Right atrium auricular region (tissue), 2 donors: ENCODE results near the gene ANKRD18B. TPM values are rescaled to one million over a fixed set of nuclear protein-coding genes. Genes with fewer than 3 reads are reported as not detected.
"Not testable (repeated sequence)": the region's sequence is repeated elsewhere in the genome, so short reads cannot be mapped to it uniquely, and the experiment has no call there.

ENCODE experiments used
- DNase-seq: peaks from one replicate; pipeline ENCODE4 v3.0.0-alpha.2; 2019; ENCODE audit warnings: low spot score
- H3K27ac ChIP-seq, 2 donors: fragments of 200-600 bp; sonication (generic); 1 replicate in 1 of 2; 2 replicates in 1 of 2; pipeline ENCODE4 v1.5.1; 2016 to 2019
- H3K27me3 ChIP-seq, 2 donors: fragments of 200-600 bp; sonication (generic); one replicate each; pipeline versions ENCODE4 v1.5.1 to v1.6.0; 2017 to 2019
- H3K36me3 ChIP-seq: fragments of 200-600 bp; sonication (generic); one replicate; pipeline ENCODE4 v1.5.1; 2016
- H3K4me1 ChIP-seq, 2 donors: fragments of 200-600 bp; sonication (generic); one replicate each; pipeline versions ENCODE4 v1.5.1 to v1.6.0; 2017 to 2019
- H3K4me3 ChIP-seq, 2 donors: fragments of 200-600 bp; sonication (generic); 1 replicate in 1 of 2; 2 replicates in 1 of 2; pipeline ENCODE4 v1.5.1; 2017 to 2019; ENCODE audit warnings: mild to moderate bottlenecking in 1 of 2, moderate library complexity in 1 of 2
- H3K9me3 ChIP-seq, 2 donors: fragments of 200-600 bp; sonication (generic); one replicate each; pipeline ENCODE4 v1.5.1; 2019
- CTCF ChIP-seq, 2 donors: fragments of 200-600 bp; sonication (generic); IDR thresholded peaks; one replicate each; pipeline ENCODE4 v1.5.1; 2019; ENCODE audit warnings: antibody characterized with exemption in 2 of 2
- total RNA-seq, 2 donors: library from RNA; depleted of rRNA; stranded (reverse); fragments of >200 nt; gene quantifications; one replicate each; pipeline ENCODE4 v1.1.0, GENCODE V29; 2016

Gene ANKRD18B
- total RNA-seq, 2 donors from 2014 or later, result 0.11 TPM; not detected in 1

- no peak for DNase-seq
- peak; percentile 22 to 66 for TF ChIP-seq CTCF (IDR thresholded peaks at IDR 0.05)
- Histone ChIP-seq H3K4me1 (no peaks in the 10 kb centered on the region), H3K9me3 (no peaks in the 10 kb centered on the region), H3K27ac (no peak overlapping the region), H3K27me3 (no peaks in the 10 kb centered on the region), H3K4me3 (no peak overlapping the region), H3K36me3 (no peaks in the 10 kb centered on the region)
Observed at GRCh38 chr9:33517373-33517772, 6.7 kb upstream of the ANKRD18B start.

DNA sequence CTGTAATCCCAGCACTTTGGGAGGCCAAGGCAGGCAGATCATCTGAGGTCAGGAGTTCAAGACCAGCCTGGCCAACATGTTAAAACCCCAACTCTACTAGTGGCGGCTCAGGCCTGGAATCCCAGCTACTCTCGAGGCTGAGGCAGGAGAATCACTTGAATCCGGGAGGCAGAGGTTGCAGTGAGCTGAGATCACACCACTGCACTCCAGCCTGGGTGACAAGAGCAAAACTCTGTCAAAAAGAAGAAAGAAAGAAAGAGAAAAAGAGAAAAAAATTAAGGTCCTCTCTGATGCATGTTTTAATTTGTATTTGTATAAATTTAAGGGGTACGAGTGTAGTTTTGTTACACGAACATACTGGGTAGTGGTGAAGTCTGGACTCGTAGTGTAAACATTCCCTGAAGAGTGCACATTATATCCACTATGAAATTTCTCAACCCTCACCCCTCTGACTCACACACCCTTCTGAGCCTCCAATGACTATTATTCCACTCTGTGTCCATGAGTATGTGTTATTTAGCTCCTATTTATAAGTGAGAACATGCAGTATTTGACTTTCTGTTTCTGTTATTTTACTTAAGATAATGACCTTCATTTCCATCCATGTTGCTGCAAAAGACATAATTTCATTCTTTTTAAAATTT lies 6.0 kb upstream of the ANKRD18B start:
- not testable (repeated sequence) for DNase-seq, H3K9me3 ChIP-seq, H3K27ac ChIP-seq, H3K27me3 ChIP-seq, H3K4me3 ChIP-seq, H3K36me3 ChIP-seq, H3K4me1 ChIP-seq

- not testable (repeated sequence) for DNase-seq
Observed at GRCh38 chr9:33521861-33522260, 2.2 kb upstream of the ANKRD18B start.

GRCh38 chr9:33524306-33524947 lies 376 bp downstream of the ANKRD18B start:
- no peak overlapping the region for H3K27ac ChIP-seq
- no peak for TF ChIP-seq CTCF (IDR thresholded peaks at IDR 0.05)

More at GRCh38 chr9:33521861-33522260, 2.2 kb upstream of the ANKRD18B start:
- H3K27me3 ChIP-seq, H3K36me3 ChIP-seq, H3K27ac ChIP-seq, H3K9me3 ChIP-seq, H3K4me3 ChIP-seq: not testable (repeated sequence)
- H3K4me1 ChIP-seq, result peaks cover 0 to 14% of the 10 kb centered on the region in 2 donors

GRCh38 chr9:33528069-33528468 lies 4.0 kb downstream of the ANKRD18B start:
- not testable (repeated sequence) for H3K27ac ChIP-seq, H3K36me3 ChIP-seq, H3K4me3 ChIP-seq, H3K27me3 ChIP-seq, DNase-seq, H3K9me3 ChIP-seq
- peaks cover 0 to 14% of the 10 kb centered on the region in 2 donors for H3K4me1 ChIP-seq

More at GRCh38 chr9:33524306-33524947, 376 bp downstream of the ANKRD18B start:
- peak overlapping the region; percentile 28 to 50 for H3K4me3 ChIP-seq
- H3K27me3 ChIP-seq, result peaks cover 0 to 7% of the 10 kb centered on the region in 2 donors
- peaks cover 0 to 14% of the 10 kb centered on the region in 2 donors for H3K4me1 ChIP-seq
- DNase-seq, result no peak
- H3K9me3 ChIP-seq, result no peaks in the 10 kb centered on the region
- no peaks in the 10 kb centered on the region for H3K36me3 ChIP-seq

- not testable (repeated sequence) for H3K4me1 ChIP-seq, H3K27ac ChIP-seq, DNase-seq, H3K9me3 ChIP-seq, H3K4me3 ChIP-seq, H3K36me3 ChIP-seq, H3K27me3 ChIP-seq
Observed at GRCh38 chr9:33533958-33534357, 9.9 kb downstream of the ANKRD18B start.

GRCh38 chr9:33535541-33535940 lies 11.5 kb downstream of the ANKRD18B start:
- TF ChIP-seq CTCF (IDR thresholded peaks at IDR 0.05), result no peak
- no peaks in the 10 kb centered on the region for H3K36me3 ChIP-seq
- H3K27me3 ChIP-seq, result no peaks in the 10 kb centered on the region
- no peaks in the 10 kb centered on the region for H3K9me3 ChIP-seq
- H3K4me1 ChIP-seq, result no peaks in the 10 kb centered on the region
- no peak overlapping the region for H3K4me3 ChIP-seq
- H3K27ac ChIP-seq, result no peak overlapping the region
- DNase-seq, result no peak

- H3K4me3 ChIP-seq, H3K27me3 ChIP-seq, H3K27ac ChIP-seq, H3K9me3 ChIP-seq, H3K4me1 ChIP-seq, H3K36me3 ChIP-seq, DNase-seq: not testable (repeated sequence)
Observed at GRCh38 chr9:33543463-33543862, 19.4 kb downstream of the ANKRD18B start.

GRCh38 chr9:33545715-33546114 lies 21.7 kb downstream of the ANKRD18B start:
- not testable (repeated sequence) for DNase-seq, H3K4me1 ChIP-seq, H3K4me3 ChIP-seq, H3K27ac ChIP-seq, H3K9me3 ChIP-seq, H3K36me3 ChIP-seq, H3K27me3 ChIP-seq

DNA sequence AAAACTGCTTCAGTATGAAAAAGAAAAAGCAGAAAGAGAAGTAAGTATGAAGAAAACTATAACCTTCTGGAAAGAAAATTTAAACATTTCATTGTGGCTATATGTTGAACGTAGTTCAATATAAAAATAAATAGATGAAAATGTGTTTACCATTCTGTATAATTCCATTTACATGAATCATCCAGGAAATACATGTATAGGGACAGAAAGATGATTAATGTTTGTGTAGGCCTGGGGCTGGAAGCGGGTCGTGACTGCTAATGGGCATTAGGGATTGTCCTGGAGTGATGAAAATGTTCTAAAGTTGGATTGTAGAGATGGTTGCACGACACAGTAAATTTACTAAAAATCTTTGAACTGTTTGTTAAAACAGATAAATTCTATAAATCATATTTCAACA lies 24.8 kb downstream of the ANKRD18B start:
- not testable (repeated sequence) for H3K4me3 ChIP-seq, H3K4me1 ChIP-seq, H3K27me3 ChIP-seq, DNase-seq, H3K27ac ChIP-seq, H3K36me3 ChIP-seq, H3K9me3 ChIP-seq

GRCh38 chr9:33549418-33549817 lies 25.4 kb downstream of the ANKRD18B start:
- H3K36me3 ChIP-seq, H3K4me3 ChIP-seq, DNase-seq, H3K9me3 ChIP-seq, H3K4me1 ChIP-seq, H3K27ac ChIP-seq, H3K27me3 ChIP-seq: not testable (repeated sequence)

DNA sequence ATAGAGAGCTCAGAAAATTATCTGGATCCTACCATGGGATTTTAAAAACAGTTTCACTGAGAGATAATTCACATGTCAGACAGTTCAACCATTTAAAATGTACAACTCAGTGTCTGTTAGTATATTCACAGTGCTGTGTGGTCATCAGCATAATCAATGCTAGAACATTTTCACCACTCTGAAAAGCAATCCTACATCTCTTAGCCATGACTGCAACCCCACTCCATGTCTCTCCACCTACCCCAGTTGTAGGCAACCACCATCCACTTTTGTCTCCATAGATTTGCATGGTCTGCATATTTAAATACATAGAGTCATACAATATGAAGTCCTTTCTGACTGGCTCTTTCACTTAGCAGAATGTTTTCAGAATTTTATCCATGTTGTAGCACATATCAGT lies 27.1 kb downstream of the ANKRD18B start:
- H3K4me3 ChIP-seq, H3K27ac ChIP-seq, H3K9me3 ChIP-seq, DNase-seq, H3K4me1 ChIP-seq, H3K27me3 ChIP-seq, H3K36me3 ChIP-seq: not testable (repeated sequence)
